Tibial nerve (tissue), 4 donors: ENCODE results near the gene ARHGAP12.

ENCODE experiments used
- EP300 ChIP-seq, 2 donors: sonication (generic); formaldehyde crosslinking; IDR thresholded peaks; one replicate each; pipeline ENCODE4 v1.6.1; 2017; ENCODE audit warnings: antibody characterized with exemption in 2 of 2, mild to moderate bottlenecking in 1 of 2
- POLR2A ChIP-seq, 2 donors: fragments of 450-650 bp; IDR thresholded peaks; one replicate each; pipeline ENCODE4 v1.6.1; 2017; ENCODE audit warnings: antibody characterized with exemption in 2 of 2, mild to moderate bottlenecking in 2 of 2, moderate library complexity in 2 of 2
- TF ChIP-seq, protein P1 (sequence below), 5 experiments: fragments of 200-600 bp in 3 of 5; fragments of 450-650 bp in 2 of 5; sonication (generic) in 3 of 5; IDR thresholded peaks; one replicate each; pipeline ENCODE4 v1.5.1; 2016 to 2019; ENCODE audit warnings: antibody characterized with exemption in 5 of 5, mild to moderate bottlenecking in 3 of 5, moderate library complexity in 2 of 5

- TF ChIP-seq, protein P1, sequence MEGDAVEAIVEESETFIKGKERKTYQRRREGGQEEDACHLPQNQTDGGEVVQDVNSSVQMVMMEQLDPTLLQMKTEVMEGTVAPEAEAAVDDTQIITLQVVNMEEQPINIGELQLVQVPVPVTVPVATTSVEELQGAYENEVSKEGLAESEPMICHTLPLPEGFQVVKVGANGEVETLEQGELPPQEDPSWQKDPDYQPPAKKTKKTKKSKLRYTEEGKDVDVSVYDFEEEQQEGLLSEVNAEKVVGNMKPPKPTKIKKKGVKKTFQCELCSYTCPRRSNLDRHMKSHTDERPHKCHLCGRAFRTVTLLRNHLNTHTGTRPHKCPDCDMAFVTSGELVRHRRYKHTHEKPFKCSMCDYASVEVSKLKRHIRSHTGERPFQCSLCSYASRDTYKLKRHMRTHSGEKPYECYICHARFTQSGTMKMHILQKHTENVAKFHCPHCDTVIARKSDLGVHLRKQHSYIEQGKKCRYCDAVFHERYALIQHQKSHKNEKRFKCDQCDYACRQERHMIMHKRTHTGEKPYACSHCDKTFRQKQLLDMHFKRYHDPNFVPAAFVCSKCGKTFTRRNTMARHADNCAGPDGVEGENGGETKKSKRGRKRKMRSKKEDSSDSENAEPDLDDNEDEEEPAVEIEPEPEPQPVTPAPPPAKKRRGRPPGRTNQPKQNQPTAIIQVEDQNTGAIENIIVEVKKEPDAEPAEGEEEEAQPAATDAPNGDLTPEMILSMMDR (IDR thresholded peaks at IDR 0.05): no peak
- TF ChIP-seq POLR2A (IDR thresholded peaks at IDR 0.05) (no peak), EP300 (IDR thresholded peaks at IDR 0.05) (peak in 1 of 2 donors; percentile 20)
Observed at GRCh38 chr10:31937371-31937770, 8.7 kb upstream of the ARHGAP12 start.
